ENCODE measurements around the gene ATF5. TPM values are rescaled to one million over a fixed set of nuclear protein-coding genes. Genes with fewer than 3 reads are reported as not detected.

The ATF5 gene
- total and polyA plus RNA-seq, 10 of the 15 experiments (the other 5 are each of a cell fraction or from before 2014, with no cell fraction given): 9.1 to 133 (median 24.0) TPM

DNA sequence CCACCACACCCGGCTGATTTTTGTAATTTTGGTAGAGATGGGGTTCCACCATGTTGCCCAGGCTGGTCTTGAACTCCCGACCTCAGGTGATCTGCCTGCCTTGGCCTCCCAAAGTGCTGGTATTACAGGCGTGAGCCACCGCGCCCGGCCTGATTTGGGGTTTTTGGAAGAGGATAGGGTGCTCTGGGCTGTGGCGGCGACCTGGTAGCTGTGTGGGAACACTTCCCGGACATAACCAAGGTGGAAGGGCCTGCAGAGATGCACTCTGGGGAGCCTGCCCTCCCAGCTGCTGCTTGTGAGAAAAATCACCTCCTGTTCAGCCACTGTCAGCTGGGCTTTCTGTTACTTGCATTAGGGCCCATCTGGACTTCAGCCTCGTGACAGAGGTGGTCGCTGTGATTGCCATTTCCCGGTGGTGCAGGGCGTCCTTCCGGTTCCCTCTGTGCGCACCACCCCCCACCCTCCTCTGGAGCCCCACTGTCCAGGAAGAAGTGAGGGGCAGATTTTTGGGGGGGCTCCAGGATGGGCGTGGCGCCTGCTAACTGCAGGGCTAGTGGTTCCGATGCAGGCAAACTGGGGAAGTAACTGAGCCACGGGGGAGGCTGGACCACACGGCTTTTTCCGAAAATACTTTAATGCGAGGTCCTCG lies 39.8 kb upstream of the ATF5 start:
- Histone ChIP-seq H3K4me3 (peak overlapping the region; percentile 49; the same call in 1 of the 2 replicates), H4K20me1 (ENCODE audit: control insufficient read depth, insufficient read depth) (no peaks in the 10 kb centered on the region), H3K27me3 (replicated peaks in 1 of 2; ENCODE audit: control insufficient read depth in 2 of 2, insufficient read depth in 2 of 2, low read length in 1 of 2) (no peaks in the 10 kb centered on the region), H3K9ac (ENCODE audit: control insufficient read depth, insufficient read depth, low read length) (no peak overlapping the region), H3K27ac (ENCODE audit: control insufficient read depth, insufficient read depth) (no peak overlapping the region; the same call in 1 of the 2 replicates), H3K36me3 (ENCODE audit: control insufficient read depth in 2 of 2, insufficient read depth in 2 of 2, low read length in 1 of 2) (peaks cover 0 to 9% of the 10 kb centered on the region in 2 experiments; a peak in 3 of 4 replicates), H3K4me1 (ENCODE audit: control insufficient read depth, insufficient read depth, low read length) (peaks cover 22% of the 10 kb centered on the region), H3K4me2 (ENCODE audit: control insufficient read depth, insufficient read depth) (peak overlapping the region; percentile 48), H3K79me2 (ENCODE audit: control insufficient read depth, insufficient read depth, low read length) (peaks cover 22% of the 10 kb centered on the region), H2AFZ (ENCODE audit: control insufficient read depth, low read depth, low read length) (no peak overlapping the region), H3K9me3 (replicated peaks; ENCODE audit: control insufficient read depth, insufficient read depth, low read length) (no peaks in the 10 kb centered on the region; the same call in 2 of the 3 replicates)
- intact Hi-C loops (cut with micrococcal nuclease; ENCODE audit: unreplicated experiment) (no loop called here), in situ Hi-C loops (cut with MboI) (loop anchor here (25.0 kb wide), 1 partner anchor 1252 kb away; the partner anchor contains the start of genes CA11 and DBP)
- ChIA-PET SMC1A (ENCODE audit: uncharacterized antibody, unreplicated experiment) (interaction anchor here (1.3 to 3.1 kb wide), 3 partner anchors 20 to 39 kb away, joined by 5 to 15 read pairs (median 6); partner anchors contain the start of genes ATF5 and NUP62), CTCF (no interaction called here), RAD21 (ENCODE audit: unreplicated experiment) (interaction anchor here (0.6 to 2.4 kb wide), 8 partner anchors 9 to 385 kb away, joined by 3 to 9 read pairs (median 3); partner anchors contain the start of genes ATF5, NUP62 and PTOV1), POLR2A (interaction anchor here (0.9 to 3.6 kb wide), 8 partner anchors 9 to 123 kb away, joined by 3 to 33 read pairs (median 10); partner anchors contain the start of genes AKT1S1, AP2A1, ATF5 and NUP62)
- no TSS peak for BruUV-seq (replicated peaks)
- TF ChIP-seq SUZ12 (IDR thresholded peaks at IDR 0.05; ENCODE audit: unreplicated experiment) (no peak), HDGF (IDR thresholded peaks at IDR 0.05) (0 out of 2 replicates have a peak, but pooled peaks have one; percentile 11), CREM (IDR thresholded peaks at IDR 0.05; ENCODE audit: low read depth) (no peak)
- TF ChIP-seq, protein P1, sequence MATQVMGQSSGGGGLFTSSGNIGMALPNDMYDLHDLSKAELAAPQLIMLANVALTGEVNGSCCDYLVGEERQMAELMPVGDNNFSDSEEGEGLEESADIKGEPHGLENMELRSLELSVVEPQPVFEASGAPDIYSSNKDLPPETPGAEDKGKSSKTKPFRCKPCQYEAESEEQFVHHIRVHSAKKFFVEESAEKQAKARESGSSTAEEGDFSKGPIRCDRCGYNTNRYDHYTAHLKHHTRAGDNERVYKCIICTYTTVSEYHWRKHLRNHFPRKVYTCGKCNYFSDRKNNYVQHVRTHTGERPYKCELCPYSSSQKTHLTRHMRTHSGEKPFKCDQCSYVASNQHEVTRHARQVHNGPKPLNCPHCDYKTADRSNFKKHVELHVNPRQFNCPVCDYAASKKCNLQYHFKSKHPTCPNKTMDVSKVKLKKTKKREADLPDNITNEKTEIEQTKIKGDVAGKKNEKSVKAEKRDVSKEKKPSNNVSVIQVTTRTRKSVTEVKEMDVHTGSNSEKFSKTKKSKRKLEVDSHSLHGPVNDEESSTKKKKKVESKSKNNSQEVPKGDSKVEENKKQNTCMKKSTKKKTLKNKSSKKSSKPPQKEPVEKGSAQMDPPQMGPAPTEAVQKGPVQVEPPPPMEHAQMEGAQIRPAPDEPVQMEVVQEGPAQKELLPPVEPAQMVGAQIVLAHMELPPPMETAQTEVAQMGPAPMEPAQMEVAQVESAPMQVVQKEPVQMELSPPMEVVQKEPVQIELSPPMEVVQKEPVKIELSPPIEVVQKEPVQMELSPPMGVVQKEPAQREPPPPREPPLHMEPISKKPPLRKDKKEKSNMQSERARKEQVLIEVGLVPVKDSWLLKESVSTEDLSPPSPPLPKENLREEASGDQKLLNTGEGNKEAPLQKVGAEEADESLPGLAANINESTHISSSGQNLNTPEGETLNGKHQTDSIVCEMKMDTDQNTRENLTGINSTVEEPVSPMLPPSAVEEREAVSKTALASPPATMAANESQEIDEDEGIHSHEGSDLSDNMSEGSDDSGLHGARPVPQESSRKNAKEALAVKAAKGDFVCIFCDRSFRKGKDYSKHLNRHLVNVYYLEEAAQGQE (IDR thresholded peaks at IDR 0.05; ENCODE audit: low read depth, low read length): no peak
- WGBS (ENCODE audit: insufficient coverage, insufficient replicate concordance, low lambda C conversion rate, missing lambda C conversion rate): 93% methylated on average over 23 of the region's 23 CpGs
- no peak for FAIRE-seq
- no peak for DNase-seq (ENCODE audit: low read depth, low spot score)
- no peak for ATAC-seq
